ENCODE measurements around the gene HOOK2.

GRCh38 chr19:12733369-12734214 is 41.8 kb downstream of the HOOK2 start:
- TF ChIP-seq FOXP2 (optimal IDR thresholded peaks at IDR 0.05; ENCODE audit: control extremely low read depth, extremely low read length, insufficient read depth) (no peak), EZH2 (IDR thresholded peaks at IDR 0.05) (no peak), POLR2AphosphoS5 (IDR thresholded peaks at IDR 0.05; ENCODE audit: borderline replicate concordance, low read depth, low read length) (no peak)
